Stimulated activated CD4-positive, alpha-beta T cell treated with anti-CD3 and anti-CD28 coated beads, TNF-alpha, amount 100 ng/mL, for 24 hours (primary cell): ENCODE measurements around the gene KIF17.
A peak's percentile ranks its signal among the peaks of the same experiment; 100 is the strongest.

Source experiments
- DNase-seq, 3 experiments: peaks; one replicate each; pipeline ENCODE4 v3.0.0-alpha.2; 2020; ENCODE audit warnings: low read depth in 3 of 3

Gene KIF17

DNA sequence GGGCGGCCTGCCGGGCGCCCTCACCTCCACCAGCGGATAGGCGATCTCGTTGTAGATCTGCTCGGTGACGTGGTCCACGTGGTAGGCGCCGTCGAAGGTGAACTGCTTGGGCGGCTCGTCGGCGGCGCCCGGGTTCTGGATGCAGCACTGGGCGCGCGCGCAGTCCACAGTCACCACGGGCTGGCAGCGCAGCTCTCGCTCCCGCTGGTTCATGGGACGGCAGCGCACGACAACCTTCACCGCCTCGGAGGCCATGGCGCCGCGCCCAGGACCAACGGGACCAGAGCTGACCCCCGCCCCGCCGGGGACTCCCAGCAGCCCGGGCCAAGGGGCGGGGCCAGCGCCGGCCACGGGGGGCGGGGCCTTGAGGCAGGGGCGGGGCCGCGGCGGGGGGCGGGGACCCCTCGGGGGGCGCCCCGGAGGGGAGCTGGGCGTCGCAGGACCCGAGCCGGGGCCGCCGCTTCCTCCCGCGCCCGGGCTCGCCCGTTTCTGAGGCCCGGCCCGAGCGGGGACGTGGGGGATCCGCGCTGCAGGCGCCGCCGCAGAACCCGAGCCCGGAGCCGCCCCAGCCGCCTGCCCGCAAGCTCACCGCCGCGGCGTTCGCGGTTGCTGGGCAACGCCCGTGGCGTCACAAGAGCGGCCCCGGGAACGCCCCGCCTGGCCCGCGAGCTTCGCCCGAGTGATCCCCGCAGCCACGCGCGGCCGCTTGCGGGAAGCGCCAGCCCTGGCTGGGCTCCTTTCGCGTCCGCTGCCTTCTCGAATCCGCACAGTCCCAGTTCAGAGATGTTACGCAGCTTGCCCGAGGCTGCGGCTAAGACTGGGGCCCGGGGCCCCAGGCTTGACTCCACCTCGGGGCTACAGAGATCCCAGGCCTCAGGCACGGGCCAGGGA, at the start of gene KIF17:
TSS of gene KIF17 (minus strand) at position 556 of the 891 bp plus-strand sequence. CDS start at position 255, 301 bp downstream.
- DNase-seq, result peak; percentile 36 to 56 (median 39)

DNA sequence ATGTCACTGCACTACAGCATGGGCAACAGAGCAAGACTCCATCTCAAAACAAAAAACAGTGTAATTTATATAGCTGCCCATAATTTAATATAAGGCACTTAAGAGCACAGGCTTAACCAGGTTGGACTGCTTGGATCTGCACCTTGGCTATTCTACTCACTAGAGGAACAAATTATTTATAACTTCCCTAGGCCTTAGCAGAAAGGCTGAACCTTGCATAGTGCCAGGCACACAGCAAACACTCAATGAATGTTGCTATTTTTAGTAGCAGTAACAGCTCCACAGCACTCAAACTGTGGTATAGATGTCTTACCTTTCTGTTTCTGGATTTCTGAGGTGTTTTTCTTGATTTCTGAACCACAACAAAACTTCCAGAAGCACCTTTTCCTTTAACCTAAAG, 49.5 kb upstream of the KIF17 start:
- no peak for DNase-seq

DNA sequence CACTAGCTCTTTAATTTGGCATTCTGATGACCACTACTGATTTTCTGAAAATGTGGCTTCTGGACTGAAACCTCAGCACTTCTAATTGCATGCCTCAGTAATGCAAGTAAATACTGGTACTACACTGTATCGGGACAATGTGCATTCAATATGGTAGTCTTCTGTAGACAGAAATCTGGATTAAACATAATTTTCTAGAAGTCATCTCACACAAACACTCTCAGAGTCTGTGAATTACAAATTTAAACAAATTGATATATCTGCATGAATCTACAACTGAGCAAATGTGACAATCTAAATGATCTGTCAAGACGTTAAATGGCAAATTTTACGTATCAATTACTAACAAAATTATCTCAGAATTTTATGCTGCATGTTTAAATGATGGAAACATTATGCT, 45.6 kb upstream of the KIF17 start:
- DNase-seq, result no peak

DNA sequence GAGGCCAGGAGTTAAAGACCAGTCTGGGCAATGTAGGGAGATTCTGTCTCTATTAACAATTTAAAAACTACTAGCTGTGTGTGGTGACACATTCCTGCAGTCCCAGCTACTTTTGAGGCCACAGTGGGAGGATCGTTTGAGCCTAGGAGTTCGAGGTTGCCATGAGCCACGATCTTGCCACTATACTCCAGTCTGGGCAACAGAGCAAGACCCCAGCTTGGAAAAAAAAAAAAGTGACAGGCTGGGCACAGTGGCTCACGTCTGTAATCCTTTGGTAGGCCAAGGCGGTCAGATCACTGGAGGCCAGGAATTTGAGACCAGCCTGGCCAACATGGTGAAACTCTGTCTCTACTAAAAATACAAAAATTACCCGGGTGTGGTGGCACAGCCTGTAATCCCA, 42.5 kb upstream of the KIF17 start:
- DNase-seq, result no peak

- no peak for DNase-seq
Observed at GRCh38 chr1:20753589-20753988, 35.8 kb upstream of the KIF17 start.

GRCh38 chr1:20751462-20751990, 33.7 kb upstream of the KIF17 start:
- DNase-seq, result no peak

GRCh38 chr1:20742671-20743070, 24.9 kb upstream of the KIF17 start:
- no peak for DNase-seq

DNA sequence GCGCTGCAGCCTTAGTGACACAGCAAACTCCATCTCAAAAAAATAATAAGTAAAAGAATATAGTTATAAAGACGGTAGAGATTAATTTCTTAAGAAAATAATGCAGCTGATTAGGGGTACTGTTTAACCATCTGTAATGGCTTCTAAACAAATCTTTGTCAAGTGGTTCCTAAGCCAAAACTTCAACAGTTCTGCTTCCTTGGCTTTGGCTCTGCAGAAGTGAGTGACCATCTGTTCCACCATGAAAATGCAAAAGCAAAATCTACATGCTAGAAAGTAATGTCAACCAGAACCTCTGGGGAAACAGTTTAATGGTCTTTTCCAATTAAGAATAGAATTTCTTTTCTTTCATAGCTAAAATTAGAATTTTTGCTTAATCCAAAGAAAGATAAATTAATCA, 23.0 kb upstream of the KIF17 start:
- DNase-seq, result no peak

DNA sequence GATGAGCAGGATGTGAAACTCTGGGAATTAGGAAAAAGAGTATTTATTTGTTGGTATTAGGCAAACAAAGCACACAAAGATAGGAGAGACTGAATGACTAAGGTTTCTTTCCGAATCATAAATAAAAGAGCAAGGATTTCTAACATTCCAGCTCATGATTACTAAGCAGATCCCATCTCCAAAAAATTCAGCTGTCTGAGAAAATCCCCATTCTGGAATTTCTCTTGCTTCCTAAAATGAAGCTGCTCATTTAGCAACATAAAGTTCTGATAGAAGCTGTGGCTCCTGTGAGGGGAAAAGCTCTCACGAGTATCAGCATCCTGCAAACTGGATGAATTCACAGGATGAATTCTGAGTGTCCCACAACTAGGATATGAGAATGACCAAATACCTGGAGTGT, 21.4 kb upstream of the KIF17 start:
- no peak for DNase-seq

DNA sequence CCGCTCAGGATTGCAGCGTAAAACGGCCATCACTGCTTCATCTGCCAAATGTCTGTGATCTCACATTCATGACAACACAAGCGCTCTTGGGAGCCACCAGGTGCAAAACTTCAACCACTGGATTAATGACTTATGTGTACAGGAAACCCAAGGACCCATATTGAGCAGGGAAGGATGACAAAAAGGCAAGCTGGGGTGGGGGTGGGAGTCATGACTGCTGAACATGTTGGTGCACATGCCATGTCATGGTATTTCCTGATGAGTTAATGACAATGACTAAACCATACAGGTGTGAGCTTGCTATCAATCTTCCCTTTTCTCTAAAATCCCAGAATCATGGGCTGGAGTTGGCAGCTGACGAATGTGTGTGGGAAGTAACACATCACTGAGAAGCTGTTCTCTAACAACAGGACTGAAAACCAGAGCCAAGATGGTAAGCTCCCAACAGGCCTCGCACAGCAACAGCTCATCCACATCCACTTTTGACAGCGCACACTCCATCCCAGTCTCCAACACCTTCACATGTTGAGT, 17.8 kb upstream of the KIF17 start:
- DNase-seq, result no peak

GRCh38 chr1:20733360-20733975, 15.7 kb upstream of the KIF17 start:
- no peak for DNase-seq

DNA sequence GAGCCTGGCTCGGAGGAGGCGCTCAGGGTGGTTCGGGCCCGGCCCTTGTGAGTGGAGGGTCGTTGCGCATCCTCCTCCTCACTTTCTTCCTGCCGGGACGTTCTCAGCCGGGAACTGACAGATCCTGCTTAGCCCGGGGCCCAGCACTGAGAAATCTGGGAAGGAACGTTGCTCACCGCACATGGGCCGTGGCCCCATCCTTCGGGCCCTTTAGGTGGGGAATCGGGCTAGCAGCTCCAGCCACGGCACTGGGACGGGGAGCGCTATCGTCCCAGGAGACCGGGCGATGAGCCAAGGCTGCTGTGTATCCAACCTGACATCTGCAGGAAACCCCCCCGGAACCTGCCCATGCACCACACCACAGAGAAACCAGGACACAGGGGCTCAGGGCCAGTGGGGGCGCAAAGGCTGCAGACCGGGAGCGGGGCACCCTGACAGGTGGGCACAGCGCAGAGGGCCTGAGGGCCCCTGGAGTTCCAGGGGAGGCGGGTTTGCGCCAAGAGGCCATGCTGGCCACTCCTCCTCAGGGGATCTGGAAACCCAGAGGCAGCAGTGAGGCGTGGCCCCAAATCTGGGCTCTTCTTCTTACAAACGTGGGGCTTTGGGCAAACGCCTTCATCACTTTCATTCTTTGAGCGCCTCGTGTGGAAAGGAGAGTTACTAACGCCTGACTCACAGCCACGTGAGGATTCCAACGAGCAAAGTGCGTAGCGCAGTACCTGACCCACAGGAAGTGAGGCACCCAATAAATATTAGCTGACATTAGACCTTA, 15.0 kb upstream of the KIF17 start, which contains the start of gene SH2D5:
TSS of gene SH2D5 (minus strand) at position 116 of the 772 bp plus-strand sequence. CDS start 4,659 bp downstream, outside the sequence.
- peak; percentile 64 to 75 (median 71) for DNase-seq

DNA sequence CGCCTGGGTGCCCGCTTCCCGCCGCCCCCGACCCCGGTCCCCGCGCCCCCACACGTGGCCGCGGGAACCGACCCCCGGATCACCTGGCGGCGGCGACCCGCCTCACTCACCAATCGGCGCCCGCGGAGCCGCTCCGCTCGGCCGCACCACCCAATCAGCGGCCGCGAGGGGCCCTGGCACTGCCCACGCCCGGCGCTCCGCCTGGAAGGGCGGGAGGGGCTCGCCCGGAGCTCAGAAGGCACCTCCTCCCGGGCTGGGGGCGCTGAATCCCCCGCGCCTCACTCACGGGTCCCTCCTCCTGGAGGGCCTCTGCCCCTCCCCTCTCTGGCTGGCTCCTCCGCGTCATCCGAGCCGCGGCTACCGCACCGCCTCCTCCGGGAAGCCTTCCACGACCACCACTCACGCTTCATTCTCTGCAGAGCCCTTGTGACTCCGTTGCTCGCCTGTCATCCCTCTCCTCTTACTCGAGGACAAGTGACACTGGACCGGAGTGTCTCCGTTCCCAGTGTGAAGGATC, 14.3 kb upstream of the KIF17 start:
- DNase-seq, result peak in 2 of 3 experiments; percentile 48 to 51

GRCh38 chr1:20731057-20731991, 13.5 kb upstream of the KIF17 start:
- no peak for DNase-seq

DNA sequence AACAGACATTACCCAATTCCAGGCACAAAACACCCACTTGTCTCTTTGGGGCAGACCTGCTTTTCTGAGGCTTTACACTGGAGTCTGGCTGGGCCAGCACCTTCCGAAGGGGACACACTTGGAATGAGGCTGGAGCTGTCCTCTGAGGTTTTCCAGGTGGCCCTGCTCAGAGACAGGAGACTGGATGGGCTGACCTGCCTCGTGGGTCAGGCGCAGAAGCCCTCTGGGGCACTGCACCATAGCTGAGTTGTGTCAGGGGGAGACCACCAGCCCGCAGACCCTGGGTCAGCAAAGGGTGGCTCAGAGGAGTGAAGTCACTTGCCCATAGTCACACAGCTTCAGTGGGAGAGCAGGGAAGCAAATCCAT, 12.9 kb upstream of the KIF17 start:
- no peak for DNase-seq

DNA sequence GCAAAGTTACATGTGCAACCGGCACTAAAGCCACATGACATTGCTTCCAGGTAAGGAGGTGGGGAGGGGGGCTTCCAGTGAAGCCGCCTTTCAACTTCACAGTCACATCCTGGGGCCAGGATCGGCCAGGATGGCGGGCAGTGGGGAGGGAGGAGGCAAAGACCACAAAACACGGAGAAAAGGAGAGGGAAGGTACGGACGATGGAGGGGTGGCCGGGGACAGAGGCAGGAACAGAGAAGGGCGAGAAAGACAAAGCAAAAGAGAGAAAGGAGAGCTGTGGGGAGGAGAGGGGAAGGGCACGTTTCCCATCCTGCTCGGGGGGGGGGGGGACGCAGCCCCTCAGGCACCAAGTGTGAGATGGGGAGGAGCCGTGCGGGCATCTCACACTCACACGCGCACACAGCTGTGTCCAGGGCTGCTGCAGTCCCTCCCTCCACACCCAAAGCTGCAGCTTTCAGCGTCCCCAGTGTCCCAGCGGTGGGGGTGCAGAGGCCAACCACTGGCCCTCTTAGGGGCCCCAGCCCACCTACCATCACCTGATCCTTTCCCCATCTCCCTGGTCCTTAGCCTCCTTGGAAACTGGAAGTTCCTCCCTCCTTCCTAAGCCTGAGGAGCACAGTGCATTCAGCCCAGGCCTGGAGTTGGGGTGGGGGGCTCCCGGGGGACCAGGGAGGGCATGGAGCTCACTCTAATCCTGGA, 12.3 kb upstream of the KIF17 start:
- DNase-seq, result no peak

- DNase-seq, result no peak
Observed at GRCh38 chr1:20729155-20729931, 11.5 kb upstream of the KIF17 start.

DNA sequence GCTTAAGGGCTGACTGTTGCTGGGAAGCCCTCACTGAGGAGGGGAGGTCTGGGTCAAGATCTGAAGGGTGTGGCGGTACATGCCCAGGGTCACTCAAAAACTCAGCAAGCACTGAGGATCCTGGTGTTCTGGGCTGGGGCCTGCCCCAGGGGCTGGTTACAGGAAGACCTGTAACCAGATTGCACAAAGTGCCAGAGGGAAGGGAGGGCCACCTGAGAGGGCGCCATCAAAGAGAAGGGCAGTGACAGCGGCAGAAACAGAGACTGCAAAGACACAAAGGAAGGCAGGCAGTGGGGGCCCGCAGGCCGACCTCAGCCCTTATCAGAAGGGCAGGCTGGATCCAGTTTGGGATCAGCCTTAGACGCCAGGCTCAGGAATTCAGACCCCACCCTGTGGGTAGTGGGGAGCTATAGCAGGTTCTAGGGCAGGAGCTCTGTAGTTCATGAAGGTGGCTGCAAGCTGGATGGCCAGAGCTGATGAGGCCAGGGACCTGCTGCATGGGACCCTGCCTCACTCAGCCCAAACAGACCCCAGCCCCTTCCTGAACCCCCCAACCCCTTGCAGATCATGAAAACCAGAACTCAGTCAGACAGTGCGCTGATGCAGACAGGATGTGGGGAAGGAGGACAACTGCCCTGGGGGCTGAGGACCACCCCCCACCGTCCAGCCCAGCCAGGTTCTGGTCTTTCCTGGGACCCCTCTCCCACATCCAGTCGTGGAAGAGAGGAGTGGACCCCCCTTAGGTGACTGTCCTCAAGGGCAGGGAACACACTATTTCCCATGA, 10.8 kb upstream of the KIF17 start:
- no peak for DNase-seq
